ENCODE results near the gene TMEM256.

Gene TMEM256

GRCh38 chr17:7388856-7389255 lies 15.0 kb downstream of the TMEM256 start:
- TF ChIP-seq FOXP2 (optimal IDR thresholded peaks at IDR 0.05; ENCODE audit: borderline replicate concordance, extremely low read depth, extremely low read length, insufficient read depth) (no peak), TAF1 (IDR thresholded peaks at IDR 0.05; ENCODE audit: borderline replicate concordance, insufficient read depth, low read length) (no peak), SIN3A (IDR thresholded peaks at IDR 0.05; ENCODE audit: borderline replicate concordance, insufficient read depth, low read length) (no peak), REST (IDR thresholded peaks at IDR 0.05; ENCODE audit: insufficient read depth in 1 of 2, low read depth in 2 of 2, low read length in 2 of 2) (no peak), POLR2AphosphoS5 (IDR thresholded peaks at IDR 0.05; ENCODE audit: low read depth, low read length) (no peak)

- TF ChIP-seq FOXP2 (optimal IDR thresholded peaks at IDR 0.05; ENCODE audit: borderline replicate concordance, extremely low read depth, extremely low read length, insufficient read depth), result no peak
- no peak for TF ChIP-seq REST (IDR thresholded peaks at IDR 0.05; ENCODE audit: insufficient read depth in 1 of 2, low read depth in 2 of 2, low read length in 2 of 2)
- no peak for TF ChIP-seq TAF1 (IDR thresholded peaks at IDR 0.05; ENCODE audit: borderline replicate concordance, insufficient read depth, low read length)
- TF ChIP-seq POLR2AphosphoS5 (IDR thresholded peaks at IDR 0.05; ENCODE audit: low read depth, low read length), result no peak
- no peak for TF ChIP-seq SIN3A (IDR thresholded peaks at IDR 0.05; ENCODE audit: borderline replicate concordance, insufficient read depth, low read length)
These were observed 19.3 kb downstream of the TMEM256 start for GRCh38 chr17:7384489-7385081.

GRCh38 chr17:7383742-7384488 lies 20.0 kb downstream of the TMEM256 start:
- TF ChIP-seq REST (IDR thresholded peaks at IDR 0.05; ENCODE audit: insufficient read depth in 1 of 2, low read depth in 2 of 2, low read length in 2 of 2), result no peak
- no peak for TF ChIP-seq POLR2AphosphoS5 (IDR thresholded peaks at IDR 0.05; ENCODE audit: low read depth, low read length)
- TF ChIP-seq FOXP2 (optimal IDR thresholded peaks at IDR 0.05; ENCODE audit: borderline replicate concordance, extremely low read depth, extremely low read length, insufficient read depth), result no peak
- TF ChIP-seq SIN3A (IDR thresholded peaks at IDR 0.05; ENCODE audit: borderline replicate concordance, insufficient read depth, low read length), result no peak
- no peak for TF ChIP-seq TAF1 (IDR thresholded peaks at IDR 0.05; ENCODE audit: borderline replicate concordance, insufficient read depth, low read length)

GRCh38 chr17:7383371-7383741 lies 20.5 kb downstream of the TMEM256 start:
- TF ChIP-seq REST (IDR thresholded peaks at IDR 0.05; ENCODE audit: insufficient read depth in 1 of 2, low read depth in 2 of 2, low read length in 2 of 2) (no peak), SIN3A (IDR thresholded peaks at IDR 0.05; ENCODE audit: borderline replicate concordance, insufficient read depth, low read length) (no peak), FOXP2 (optimal IDR thresholded peaks at IDR 0.05; ENCODE audit: borderline replicate concordance, extremely low read depth, extremely low read length, insufficient read depth) (no peak), TAF1 (IDR thresholded peaks at IDR 0.05; ENCODE audit: borderline replicate concordance, insufficient read depth, low read length) (no peak)
